CD4-positive, alpha-beta T cell treated with Interleukin-17A for 1 hour (primary cell): ENCODE results near the gene CDCA8.
"Not testable (repeated sequence)": the region's sequence is repeated elsewhere in the genome, so short reads cannot be mapped to it uniquely, and the experiment has no call there.

ENCODE experiments used
- DNase-seq: peaks from one replicate; pipeline ENCODE4 v3.0.0-alpha.2; 2020

The CDCA8 gene

GRCh38 chr1:37718901-37719571 is 26.7 kb downstream of the CDCA8 start:
- DNase-seq, result no peak

GRCh38 chr1:37719572-37720195 is 27.4 kb downstream of the CDCA8 start:
- no peak for DNase-seq

- no peak for DNase-seq
These were observed 28.2 kb downstream of the CDCA8 start for GRCh38 chr1:37720231-37721130.

- no peak for DNase-seq
These were observed 29.2 kb downstream of the CDCA8 start for GRCh38 chr1:37721565-37721964.

GRCh38 chr1:37722181-37723071 is 30.1 kb downstream of the CDCA8 start:
- no peak for DNase-seq

GRCh38 chr1:37723072-37723389 is 30.7 kb downstream of the CDCA8 start:
- no peak for DNase-seq

GRCh38 chr1:37723390-37724078 is 31.2 kb downstream of the CDCA8 start:
- no peak for DNase-seq

- no peak for DNase-seq
These were observed 32.3 kb downstream of the CDCA8 start for GRCh38 chr1:37724575-37724974.

GRCh38 chr1:37725851-37726613 is 33.7 kb downstream of the CDCA8 start:
- DNase-seq, result no peak

GRCh38 chr1:37726751-37727585 is 34.7 kb downstream of the CDCA8 start:
- no peak for DNase-seq

- DNase-seq, result no peak
These were observed 36.1 kb downstream of the CDCA8 start for GRCh38 chr1:37728416-37728815.

GRCh38 chr1:37730376-37730775 is 38.1 kb downstream of the CDCA8 start:
- DNase-seq, result no peak

- DNase-seq, result no peak
These were observed 39.1 kb downstream of the CDCA8 start for GRCh38 chr1:37731312-37732019.

- no peak for DNase-seq
These were observed 39.9 kb downstream of the CDCA8 start for GRCh38 chr1:37732111-37732780.

- DNase-seq, result no peak
These were observed 42.6 kb downstream of the CDCA8 start for GRCh38 chr1:37734629-37735591.

GRCh38 chr1:37737975-37738374 is 45.7 kb downstream of the CDCA8 start:
- DNase-seq, result not testable (repeated sequence)

- DNase-seq, result not testable (repeated sequence)
These were observed 46.3 kb downstream of the CDCA8 start for GRCh38 chr1:37738619-37739018.

GRCh38 chr1:37739222-37739621 is 46.9 kb downstream of the CDCA8 start:
- DNase-seq, result no peak
